ENCODE data around the gene MED12L.

Gene MED12L

GRCh38 chr3:151265166-151265565 is 179.7 kb downstream of the MED12L start:
- TF ChIP-seq CTCF (IDR thresholded peaks at IDR 0.05; ENCODE audit: low read depth, low read length): no peak
- no peak for DNase-seq (ENCODE audit: low read depth, low spot score)
- no peak overlapping the region for H3K4me3 ChIP-seq (ENCODE audit: low read depth, low read length)
- in situ Hi-C loops (cut with HindIII; ENCODE audit: low sequenced_read_pairs): no loop called here

- H3K4me3 ChIP-seq (ENCODE audit: low read depth, low read length): no peak overlapping the region
Observed at GRCh38 chr3:151265866-151266265, 180.4 kb downstream of the MED12L start.

GRCh38 chr3:151267066-151267465 is 181.6 kb downstream of the MED12L start:
- no peak overlapping the region for H3K4me3 ChIP-seq (ENCODE audit: low read depth, low read length)
- no peak for TF ChIP-seq CTCF (IDR thresholded peaks at IDR 0.05; ENCODE audit: low read depth, low read length)
- in situ Hi-C loops (cut with HindIII; ENCODE audit: low sequenced_read_pairs): no loop called here
- DNase-seq (ENCODE audit: low read depth, low spot score): no peak

More at GRCh38 chr3:151265866-151266265, 180.4 kb downstream of the MED12L start:
- in situ Hi-C loops (cut with HindIII; ENCODE audit: low sequenced_read_pairs): no loop called here
- TF ChIP-seq CTCF (IDR thresholded peaks at IDR 0.05; ENCODE audit: low read depth, low read length): no peak
- DNase-seq (ENCODE audit: low read depth, low spot score): no peak

GRCh38 chr3:151268267-151269235 is 183.1 kb downstream of the MED12L start:
- in situ Hi-C loops (cut with HindIII; ENCODE audit: low sequenced_read_pairs): no loop called here
- TF ChIP-seq CTCF (IDR thresholded peaks at IDR 0.05; ENCODE audit: low read depth, low read length): no peak
- DNase-seq (ENCODE audit: low read depth, low spot score): no peak
- no peak overlapping the region for H3K4me3 ChIP-seq (ENCODE audit: low read depth, low read length)

GRCh38 chr3:151269631-151270030 is 184.2 kb downstream of the MED12L start:
- no peak overlapping the region for H3K4me3 ChIP-seq (ENCODE audit: low read depth, low read length)
- DNase-seq (ENCODE audit: low read depth, low spot score): no peak
- no peak for TF ChIP-seq CTCF (IDR thresholded peaks at IDR 0.05; ENCODE audit: low read depth, low read length)
- in situ Hi-C loops (cut with HindIII; ENCODE audit: low sequenced_read_pairs): no loop called here

- no peak for TF ChIP-seq CTCF (IDR thresholded peaks at IDR 0.05; ENCODE audit: low read depth, low read length)
- no peak overlapping the region for H3K4me3 ChIP-seq (ENCODE audit: low read depth, low read length)
- no peak for DNase-seq (ENCODE audit: low read depth, low spot score)
- in situ Hi-C loops (cut with HindIII; ENCODE audit: low sequenced_read_pairs): no loop called here
Observed at GRCh38 chr3:151275091-151275490, 189.6 kb downstream of the MED12L start.

All from astrocyte of the spinal cord (primary cell).